ENCODE data around the gene NTM. TPM values are rescaled to one million over a fixed set of nuclear protein-coding genes. Genes with fewer than 3 reads are reported as not detected.

The NTM gene
- total and polyA plus RNA-seq, 12 donors = 0.43 to 3.0 (median 1.3) TPM

DNA sequence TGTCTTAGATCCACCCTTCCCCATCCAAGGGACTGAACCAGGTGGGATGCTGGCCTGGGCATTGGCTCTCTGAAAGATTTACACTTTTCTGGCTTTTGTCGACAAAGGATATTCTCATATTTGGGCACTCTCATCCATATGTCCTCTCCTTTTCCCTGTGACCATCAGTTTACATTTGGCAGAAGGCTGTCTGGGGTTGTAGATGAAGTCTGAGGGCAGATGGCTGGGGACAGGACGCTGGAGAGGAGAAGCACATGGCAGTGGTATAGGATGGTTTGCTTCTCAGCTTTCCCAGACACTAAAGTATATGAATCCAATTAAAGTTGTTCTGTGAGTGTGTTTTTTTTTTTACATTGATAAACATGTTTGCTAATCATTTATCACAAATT, 757.5 kb downstream of the NTM start:
- ATAC-seq = no peak
- Histone ChIP-seq H3K4me1 (peaks cover 0 to 19% (median 14%) of the 10 kb centered on the region in 9 donors), H3K27me3 (peaks cover 0 to 30% (median 0%) of the 10 kb centered on the region in 7 donors), H3K9me3 (no peaks in the 10 kb centered on the region), H3K27ac (no peak overlapping the region), H3K4me3 (no peak overlapping the region), H3K36me3 (no peaks in the 10 kb centered on the region)
- DNase-seq = no peak
- WGBS, 2 donors = 84 to 90% methylated on average over 2 of the region's 2 CpGs
- no peak for TF ChIP-seq CTCF (IDR thresholded peaks at IDR 0.05)
- intact Hi-C loops (cut with DNase I) = loop anchor here in 8 of 10 donors (2.0 to 10.0 kb wide), 4 partner anchors 103 to 263 kb away; no protein-coding TSS in a partner anchor

GRCh38 chr11:132131047-132131446, 760.6 kb downstream of the NTM start:
- peaks cover 0 to 22% (median 3%) of the 10 kb centered on the region in 7 donors for H3K27me3 ChIP-seq
- H3K9me3 ChIP-seq = no peaks in the 10 kb centered on the region
- no peaks in the 10 kb centered on the region for H3K36me3 ChIP-seq

DNA sequence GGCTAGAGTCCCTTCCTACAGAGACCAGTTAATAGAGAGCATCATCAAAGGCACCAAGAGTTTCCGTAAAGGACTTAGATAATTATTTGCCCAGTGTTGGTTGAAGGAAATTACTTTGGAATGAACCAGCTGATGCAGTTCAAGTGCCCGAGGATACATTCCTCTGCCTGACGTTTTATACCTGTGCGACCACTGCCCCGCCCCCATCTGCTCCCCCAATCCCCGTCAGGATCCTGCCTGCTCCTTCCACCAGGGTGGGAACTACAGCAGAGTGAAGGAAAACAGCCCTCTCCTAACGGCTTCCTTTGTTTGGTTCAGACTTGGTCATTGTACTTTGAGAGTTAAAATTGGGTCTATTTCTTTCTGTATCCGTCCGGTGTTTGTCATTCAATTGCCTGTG, 761.5 kb downstream of the NTM start:
- no peak for ATAC-seq
- 43 to 52% methylated on average over 9 of the region's 9 CpGs for WGBS, 2 donors
- TF ChIP-seq CTCF (IDR thresholded peaks at IDR 0.05) = no peak

More at GRCh38 chr11:132131047-132131446, 760.6 kb downstream of the NTM start:
- H3K4me1 ChIP-seq = peaks cover 0 to 16% (median 13%) of the 10 kb centered on the region in 9 donors
- WGBS, 2 donors = 52 to 82% methylated on average over 4 of the region's 4 CpGs
- no peak for DNase-seq
- no peak for TF ChIP-seq CTCF (IDR thresholded peaks at IDR 0.05)
- H3K4me3 ChIP-seq = no peak overlapping the region
- ATAC-seq = no peak
- intact Hi-C loops (cut with DNase I) = no loop called here
- no peak overlapping the region for H3K27ac ChIP-seq

GRCh38 chr11:132134322-132134721, 763.9 kb downstream of the NTM start:
- peaks cover 0 to 11% (median 3%) of the 10 kb centered on the region in 7 donors for H3K27me3 ChIP-seq
- no peak for TF ChIP-seq CTCF (IDR thresholded peaks at IDR 0.05)
- WGBS, 2 donors = 82 to 83% methylated on average over 5 of the region's 5 CpGs

More for the DNA sequence above, 761.5 kb downstream of the NTM start:
- intact Hi-C loops (cut with DNase I) = no loop called here
- no peak overlapping the region for H3K4me3 ChIP-seq
- H3K9me3 ChIP-seq = no peaks in the 10 kb centered on the region
- no peaks in the 10 kb centered on the region for H3K36me3 ChIP-seq
- no peak overlapping the region for H3K27ac ChIP-seq
- DNase-seq = no peak
- H3K27me3 ChIP-seq = peaks cover 0 to 22% (median 3%) of the 10 kb centered on the region in 7 donors
- peaks cover 0 to 8% (median 4%) of the 10 kb centered on the region in 9 donors for H3K4me1 ChIP-seq

More at GRCh38 chr11:132134322-132134721, 763.9 kb downstream of the NTM start:
- no peak overlapping the region for H3K4me3 ChIP-seq
- H3K4me1 ChIP-seq = no peaks in the 10 kb centered on the region
- intact Hi-C loops (cut with DNase I) = no loop called here
- H3K27ac ChIP-seq = no peak overlapping the region
- ATAC-seq (no peak), DNase-seq (no peak)
- H3K36me3 ChIP-seq = no peaks in the 10 kb centered on the region
- H3K9me3 ChIP-seq = no peaks in the 10 kb centered on the region
